NCI-H1930 (cell line): ENCODE measurements around the gene GSK3A.
A peak's percentile ranks its signal among the peaks of the same experiment; 100 is the strongest.

Source experiments
- DNase-seq, 2 experiments: peaks; one replicate each; lab custom pipeline; 2025; lab: John Stamatoyannopoulos, UW

The GSK3A gene

GRCh38 chr19:42242512-42243409, at the start of gene GSK3A:
TSS of gene GSK3A (minus strand) at chr19:42242602. CDS start at chr19:42242465, 137 bp downstream.
- DNase-seq, result peak; percentile 100

GRCh38 chr19:42291435-42291810, 49.0 kb upstream of the GSK3A start:
- DNase-seq, result no peak

GRCh38 chr19:42290523-42291434, 48.4 kb upstream of the GSK3A start:
- no peak for DNase-seq

- no peak for DNase-seq
These were observed 47.7 kb upstream of the GSK3A start for GRCh38 chr19:42290136-42290522.

- no peak for DNase-seq
These were observed 47.2 kb upstream of the GSK3A start for GRCh38 chr19:42289556-42290041.

- no peak for DNase-seq
These were observed 46.6 kb upstream of the GSK3A start for GRCh38 chr19:42288881-42289555.

- DNase-seq, result no peak
These were observed 46.0 kb upstream of the GSK3A start for GRCh38 chr19:42288387-42288786.

- DNase-seq, result no peak
These were observed 45.4 kb upstream of the GSK3A start for GRCh38 chr19:42287827-42288107.

- DNase-seq, result no peak
These were observed 44.8 kb upstream of the GSK3A start for GRCh38 chr19:42287017-42287826.

GRCh38 chr19:42286349-42287016, 44.1 kb upstream of the GSK3A start:
- DNase-seq, result no peak

GRCh38 chr19:42285988-42286348, 43.6 kb upstream of the GSK3A start:
- DNase-seq, result no peak

GRCh38 chr19:42285541-42285941, 43.1 kb upstream of the GSK3A start:
- no peak for DNase-seq

GRCh38 chr19:42284591-42285341, 42.4 kb upstream of the GSK3A start:
- DNase-seq, result no peak

- DNase-seq, result peak; percentile 80 to 92
These were observed 41.7 kb upstream of the GSK3A start for GRCh38 chr19:42284066-42284501.

- DNase-seq, result peak; percentile 95 to 98
These were observed 41.0 kb upstream of the GSK3A start for GRCh38 chr19:42283188-42284065.

GRCh38 chr19:42282819-42283187, 40.4 kb upstream of the GSK3A start:
- DNase-seq, result no peak

- no peak for DNase-seq
These were observed 39.7 kb upstream of the GSK3A start for GRCh38 chr19:42281827-42282762.
